ENCODE results near the gene ATP4A.
"Not testable (repeated sequence)": the region's sequence is repeated elsewhere in the genome, so short reads cannot be mapped to it uniquely, and the experiment has no call there.

Gene ATP4A
- 0 reads per million in 3 donors for total RNA-seq

- Histone ChIP-seq H3K4me1 (ENCODE audit: control insufficient read depth, insufficient read depth, low read length, poor library complexity, severe bottlenecking) (peaks cover 2% of the 10 kb centered on the region), H3K27ac (ENCODE audit: insufficient read depth, low read length, poor library complexity, severe bottlenecking) (no peak within 1 kb of the TSS), H3K9me3 (ENCODE audit: control insufficient read depth, low read length) (no peaks in the 10 kb centered on the region), H3K4me3 (ENCODE audit: insufficient read depth, low read depth, low read length, poor library complexity, severe bottlenecking) (no peak within 1 kb of the TSS), H3K27me3 (replicated peaks; ENCODE audit: control insufficient read depth, insufficient read depth, low read length, poor library complexity, severe bottlenecking) (peaks cover 10% of the 10 kb centered on the region), H3K36me3 (ENCODE audit: control insufficient read depth, insufficient read depth, low read length) (no peaks in the 10 kb centered on the region)
- DNase-seq = no peak
Observed at GRCh38 chr19:35563207-35563829, at the start of gene ATP4A. TSS of gene ATP4A (minus strand) at chr19:35563658. CDS start at chr19:35563629, 29 bp downstream.

GRCh38 chr19:35612559-35613321, 49.3 kb upstream of the ATP4A start, which contains the start of gene HAUS5:
TSS of gene HAUS5 (plus strand) at chr19:35612735. CDS start at chr19:35612795, 60 bp downstream.
- Histone ChIP-seq H3K27ac (ENCODE audit: insufficient read depth, low read length, poor library complexity, severe bottlenecking) (peak within 1 kb of the TSS; percentile 65), H3K4me1 (ENCODE audit: control insufficient read depth, insufficient read depth, low read length, poor library complexity, severe bottlenecking) (peaks cover 22% of the 10 kb centered on the region), H3K9me3 (ENCODE audit: control insufficient read depth, low read length) (no peaks in the 10 kb centered on the region), H3K27me3 (replicated peaks; ENCODE audit: control insufficient read depth, insufficient read depth, low read length, poor library complexity, severe bottlenecking) (no peaks in the 10 kb centered on the region), H3K36me3 (ENCODE audit: control insufficient read depth, insufficient read depth, low read length) (no peaks in the 10 kb centered on the region), H3K4me3 (ENCODE audit: insufficient read depth, low read depth, low read length, poor library complexity, severe bottlenecking) (peak within 1 kb of the TSS; percentile 39)
- peak; percentile 91 to 93 (median 93) for DNase-seq

- Histone ChIP-seq H3K36me3 (ENCODE audit: control insufficient read depth, insufficient read depth, low read length) (no peaks in the 10 kb centered on the region), H3K4me1 (ENCODE audit: control insufficient read depth, insufficient read depth, low read length, poor library complexity, severe bottlenecking) (peaks cover 22% of the 10 kb centered on the region), H3K9me3 (ENCODE audit: control insufficient read depth, low read length) (no peaks in the 10 kb centered on the region), H3K27me3 (replicated peaks; ENCODE audit: control insufficient read depth, insufficient read depth, low read length, poor library complexity, severe bottlenecking) (no peaks in the 10 kb centered on the region), H3K4me3 (ENCODE audit: insufficient read depth, low read depth, low read length, poor library complexity, severe bottlenecking) (peak overlapping the region; percentile 39), H3K27ac (ENCODE audit: insufficient read depth, low read length, poor library complexity, severe bottlenecking) (no peak overlapping the region)
- no peak for DNase-seq
Observed at GRCh38 chr19:35612224-35612558, 48.7 kb upstream of the ATP4A start.

- Histone ChIP-seq H3K9me3 (ENCODE audit: control insufficient read depth, low read length) (no peaks in the 10 kb centered on the region), H3K27me3 (replicated peaks; ENCODE audit: control insufficient read depth, insufficient read depth, low read length, poor library complexity, severe bottlenecking) (no peaks in the 10 kb centered on the region), H3K4me1 (ENCODE audit: control insufficient read depth, insufficient read depth, low read length, poor library complexity, severe bottlenecking) (peaks cover 22% of the 10 kb centered on the region), H3K36me3 (ENCODE audit: control insufficient read depth, insufficient read depth, low read length) (no peaks in the 10 kb centered on the region), H3K27ac (ENCODE audit: insufficient read depth, low read length, poor library complexity, severe bottlenecking) (peak overlapping the region; percentile 39), H3K4me3 (ENCODE audit: insufficient read depth, low read depth, low read length, poor library complexity, severe bottlenecking) (peak overlapping the region; percentile 8)
- DNase-seq = no peak
Observed at GRCh38 chr19:35609851-35610353, 46.4 kb upstream of the ATP4A start.

GRCh38 chr19:35608251-35608650, 44.8 kb upstream of the ATP4A start:
- H3K4me1 ChIP-seq (ENCODE audit: control insufficient read depth, insufficient read depth, low read length, poor library complexity, severe bottlenecking) = peaks cover 22% of the 10 kb centered on the region
- no peaks in the 10 kb centered on the region for H3K27me3 ChIP-seq (replicated peaks; ENCODE audit: control insufficient read depth, insufficient read depth, low read length, poor library complexity, severe bottlenecking)
- H3K4me3 ChIP-seq (ENCODE audit: insufficient read depth, low read depth, low read length, poor library complexity, severe bottlenecking) = no peak overlapping the region
- no peak for DNase-seq
- H3K27ac ChIP-seq (ENCODE audit: insufficient read depth, low read length, poor library complexity, severe bottlenecking) = no peak overlapping the region
- no peaks in the 10 kb centered on the region for H3K36me3 ChIP-seq (ENCODE audit: control insufficient read depth, insufficient read depth, low read length)
- no peaks in the 10 kb centered on the region for H3K9me3 ChIP-seq (ENCODE audit: control insufficient read depth, low read length)

GRCh38 chr19:35607661-35608060, 44.2 kb upstream of the ATP4A start:
- Histone ChIP-seq H3K27me3 (replicated peaks; ENCODE audit: control insufficient read depth, insufficient read depth, low read length, poor library complexity, severe bottlenecking) (no peaks in the 10 kb centered on the region), H3K4me1 (ENCODE audit: control insufficient read depth, insufficient read depth, low read length, poor library complexity, severe bottlenecking) (peaks cover 17% of the 10 kb centered on the region), H3K36me3 (ENCODE audit: control insufficient read depth, insufficient read depth, low read length) (no peaks in the 10 kb centered on the region), H3K4me3 (ENCODE audit: insufficient read depth, low read depth, low read length, poor library complexity, severe bottlenecking) (no peak overlapping the region), H3K9me3 (ENCODE audit: control insufficient read depth, low read length) (no peaks in the 10 kb centered on the region), H3K27ac (ENCODE audit: insufficient read depth, low read length, poor library complexity, severe bottlenecking) (no peak overlapping the region)
- no peak for DNase-seq

GRCh38 chr19:35607170-35607569, 43.7 kb upstream of the ATP4A start:
- not testable (repeated sequence) for H3K36me3 ChIP-seq (ENCODE audit: control insufficient read depth, insufficient read depth, low read length); H3K27me3 ChIP-seq (replicated peaks; ENCODE audit: control insufficient read depth, insufficient read depth, low read length, poor library complexity, severe bottlenecking); H3K27ac ChIP-seq (ENCODE audit: insufficient read depth, low read length, poor library complexity, severe bottlenecking); H3K9me3 ChIP-seq (ENCODE audit: control insufficient read depth, low read length); H3K4me3 ChIP-seq (ENCODE audit: insufficient read depth, low read depth, low read length, poor library complexity, severe bottlenecking); DNase-seq
- H3K4me1 ChIP-seq (ENCODE audit: control insufficient read depth, insufficient read depth, low read length, poor library complexity, severe bottlenecking) = peaks cover 15% of the 10 kb centered on the region

- not testable (repeated sequence) for DNase-seq; H3K4me1 ChIP-seq (ENCODE audit: control insufficient read depth, insufficient read depth, low read length, poor library complexity, severe bottlenecking); H3K36me3 ChIP-seq (ENCODE audit: control insufficient read depth, insufficient read depth, low read length); H3K27ac ChIP-seq (ENCODE audit: insufficient read depth, low read length, poor library complexity, severe bottlenecking); H3K4me3 ChIP-seq (ENCODE audit: insufficient read depth, low read depth, low read length, poor library complexity, severe bottlenecking); H3K27me3 ChIP-seq (replicated peaks; ENCODE audit: control insufficient read depth, insufficient read depth, low read length, poor library complexity, severe bottlenecking); H3K9me3 ChIP-seq (ENCODE audit: control insufficient read depth, low read length)
Observed at GRCh38 chr19:35604436-35604835, 41.0 kb upstream of the ATP4A start.

GRCh38 chr19:35601971-35602370, 38.5 kb upstream of the ATP4A start:
- no peaks in the 10 kb centered on the region for H3K9me3 ChIP-seq (ENCODE audit: control insufficient read depth, low read length)
- no peak for DNase-seq
- no peaks in the 10 kb centered on the region for H3K27me3 ChIP-seq (replicated peaks; ENCODE audit: control insufficient read depth, insufficient read depth, low read length, poor library complexity, severe bottlenecking)
- H3K36me3 ChIP-seq (ENCODE audit: control insufficient read depth, insufficient read depth, low read length) = no peaks in the 10 kb centered on the region
- H3K4me1 ChIP-seq (ENCODE audit: control insufficient read depth, insufficient read depth, low read length, poor library complexity, severe bottlenecking) = no peaks in the 10 kb centered on the region
- no peak overlapping the region for H3K4me3 ChIP-seq (ENCODE audit: insufficient read depth, low read depth, low read length, poor library complexity, severe bottlenecking)
- H3K27ac ChIP-seq (ENCODE audit: insufficient read depth, low read length, poor library complexity, severe bottlenecking) = no peak overlapping the region

GRCh38 chr19:35596366-35596999, 33.0 kb upstream of the ATP4A start:
- Histone ChIP-seq H3K4me3 (ENCODE audit: insufficient read depth, low read depth, low read length, poor library complexity, severe bottlenecking) (no peak overlapping the region), H3K4me1 (ENCODE audit: control insufficient read depth, insufficient read depth, low read length, poor library complexity, severe bottlenecking) (no peaks in the 10 kb centered on the region), H3K36me3 (ENCODE audit: control insufficient read depth, insufficient read depth, low read length) (no peaks in the 10 kb centered on the region), H3K27ac (ENCODE audit: insufficient read depth, low read length, poor library complexity, severe bottlenecking) (no peak overlapping the region), H3K27me3 (replicated peaks; ENCODE audit: control insufficient read depth, insufficient read depth, low read length, poor library complexity, severe bottlenecking) (no peaks in the 10 kb centered on the region), H3K9me3 (ENCODE audit: control insufficient read depth, low read length) (no peaks in the 10 kb centered on the region)
- DNase-seq = no peak
